HG03025 (cell line): ENCODE results near the gene ZKSCAN7.
"Not testable (repeated sequence)": the region's sequence is repeated elsewhere in the genome, so short reads cannot be mapped to it uniquely, and the experiment has no call there.

Experiments used
- ATAC-seq: cut with Tn5 transposase; IDR thresholded peaks from one replicate; pipeline ENCODE4 v1.9.1; 2021; ENCODE audit warnings: mild to moderate bottlenecking, moderate library complexity; ENCODE audit not compliant: unreplicated experiment, low FRiP score

Gene ZKSCAN7

DNA sequence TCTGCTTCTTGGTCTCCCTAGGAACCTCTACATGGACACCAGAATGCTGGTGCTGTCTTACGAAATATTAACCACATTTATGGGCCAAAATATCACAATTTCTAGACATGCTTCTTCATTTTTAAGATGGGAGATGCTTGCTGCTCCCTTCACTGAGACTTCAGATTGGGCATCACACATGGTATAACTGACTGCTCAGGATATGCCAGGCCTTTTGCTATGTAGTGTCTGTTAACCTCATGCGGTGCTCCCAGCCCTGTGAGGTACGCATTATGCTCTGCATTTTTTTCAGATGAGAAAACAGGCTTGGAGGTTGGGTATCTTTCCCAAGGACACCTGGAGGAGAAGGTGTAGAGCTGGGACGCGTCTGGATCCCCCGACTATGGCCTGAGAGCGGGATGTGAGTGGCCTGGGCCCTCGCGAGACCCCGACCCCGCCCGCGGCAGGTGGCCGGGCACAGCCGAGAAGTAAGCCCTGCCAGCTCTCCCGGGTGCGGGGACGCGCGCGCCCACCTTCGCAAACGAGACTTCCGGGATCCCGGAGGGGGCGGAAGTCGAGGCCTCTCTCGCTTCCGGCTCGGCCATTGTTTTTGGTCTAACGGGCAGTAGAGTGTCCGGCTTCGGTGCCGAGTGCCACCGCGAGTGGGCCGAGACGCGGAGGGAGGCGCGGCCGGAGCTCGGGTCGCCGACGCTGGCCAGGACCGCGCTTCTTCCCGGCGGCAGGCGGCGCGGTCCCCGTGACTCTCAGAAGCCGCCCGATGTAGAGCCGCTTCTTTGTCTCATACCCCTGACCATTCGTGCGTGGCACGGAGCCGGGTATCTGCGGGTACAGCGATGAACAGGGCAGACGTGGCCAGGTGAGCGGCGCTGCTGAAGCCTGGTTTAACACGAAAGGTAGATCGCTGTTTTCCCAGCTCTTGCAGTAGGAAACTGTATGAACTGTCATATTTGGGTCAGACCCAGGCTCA, at the start of gene ZKSCAN7:
ZKSCAN7 (plus strand) TSS at position 568 of the 967 bp plus-strand sequence. CDS start 1,855 bp downstream, outside the sequence.
- peak; percentile 77 for ATAC-seq

DNA sequence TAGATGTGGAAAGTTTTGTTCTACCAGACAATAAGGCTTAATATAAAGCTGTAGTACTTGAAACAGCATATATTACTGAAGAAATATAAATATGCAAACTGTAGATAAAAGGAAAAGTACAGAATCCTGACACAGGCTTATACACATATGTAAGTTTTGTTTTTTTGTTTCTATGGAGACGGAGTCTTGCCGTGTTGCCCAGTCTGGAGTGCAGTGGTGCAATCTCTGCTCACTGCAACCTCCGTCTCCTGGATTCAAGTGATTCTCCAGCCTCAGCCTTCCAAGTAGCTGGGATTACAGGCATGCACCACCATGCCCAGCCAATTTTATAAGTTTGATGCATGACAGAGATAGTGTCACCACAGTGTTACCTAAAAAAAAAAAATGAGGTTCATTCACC, 48.4 kb upstream of the ZKSCAN7 start:
- no peak for ATAC-seq

DNA sequence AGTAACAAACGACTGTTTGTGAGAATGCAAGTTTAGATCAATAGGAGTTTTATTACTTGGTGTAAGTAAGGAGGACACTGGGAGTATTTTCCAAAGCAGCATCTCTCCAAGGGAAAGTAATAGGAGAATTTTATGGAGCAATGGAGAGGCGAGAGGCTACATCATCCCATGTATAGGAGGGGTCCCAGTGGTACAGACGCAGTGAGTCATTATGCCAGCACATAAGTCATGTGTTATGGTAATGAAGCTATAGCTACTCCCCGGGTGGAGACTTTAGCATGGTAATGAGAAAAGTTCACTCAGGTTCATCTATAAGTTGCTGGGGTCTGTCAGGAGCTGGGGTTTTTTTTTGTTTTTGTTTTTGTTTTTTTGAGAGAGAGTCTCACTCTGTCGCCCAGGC, 48.0 kb upstream of the ZKSCAN7 start:
- ATAC-seq: no peak

DNA sequence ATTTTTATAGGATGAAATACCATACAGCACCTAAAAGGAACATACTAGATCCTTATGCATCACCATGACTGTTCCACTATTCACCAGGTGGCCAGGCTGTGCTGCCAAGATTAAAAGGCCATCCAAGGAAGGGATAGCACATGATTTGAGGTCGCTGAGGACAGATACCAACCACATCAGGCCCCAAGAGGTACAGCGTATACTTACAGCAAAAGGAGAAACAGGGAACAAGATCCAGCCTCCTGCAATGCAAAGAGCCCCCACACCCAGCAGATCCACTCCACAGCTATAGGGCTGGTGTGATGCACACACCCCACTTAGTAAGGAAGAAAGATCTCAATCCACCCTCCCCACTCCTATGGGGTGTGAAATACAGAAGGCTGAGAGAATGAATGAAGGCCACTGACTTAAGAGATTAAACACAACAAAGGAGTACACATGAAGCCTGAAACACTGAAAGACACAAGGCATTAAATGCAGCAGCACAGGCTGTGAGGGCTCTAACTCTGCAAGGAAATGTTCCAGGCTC, 45.5 kb upstream of the ZKSCAN7 start:
- ATAC-seq: no peak

DNA sequence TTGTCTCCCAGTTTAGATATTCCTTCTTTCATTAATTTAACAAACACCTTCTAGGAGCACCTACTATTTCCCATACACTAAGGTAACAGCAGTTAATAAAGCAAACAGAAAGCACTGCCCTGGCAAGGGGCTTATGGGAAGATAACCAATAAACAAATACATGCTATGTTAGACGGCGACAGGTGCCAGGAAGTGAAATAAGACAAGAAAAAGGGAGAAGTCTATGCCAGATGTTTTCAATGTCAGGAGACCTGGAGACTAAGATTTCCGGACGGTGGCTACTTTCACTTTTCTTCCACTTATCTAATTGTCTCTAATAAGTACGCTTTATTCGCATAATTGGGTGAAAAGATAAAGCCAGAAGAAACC, 45.0 kb upstream of the ZKSCAN7 start:
- ATAC-seq: peak; percentile 40

DNA sequence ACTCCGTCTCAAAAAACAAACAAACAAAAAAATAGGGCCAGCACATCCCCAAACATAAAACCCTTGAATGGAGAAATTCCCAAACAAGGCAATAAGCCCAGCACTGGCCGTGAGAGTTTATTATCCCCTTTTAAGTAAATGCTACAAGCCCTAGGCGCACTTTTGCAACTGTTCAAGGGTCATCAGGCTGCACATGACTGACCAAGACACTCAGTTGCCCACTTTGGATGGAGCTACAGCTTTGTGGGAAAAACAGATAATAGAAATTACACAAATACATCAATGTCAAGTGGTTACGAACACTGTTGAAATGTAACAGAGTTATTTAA, 43.8 kb upstream of the ZKSCAN7 start:
- no peak for ATAC-seq

DNA sequence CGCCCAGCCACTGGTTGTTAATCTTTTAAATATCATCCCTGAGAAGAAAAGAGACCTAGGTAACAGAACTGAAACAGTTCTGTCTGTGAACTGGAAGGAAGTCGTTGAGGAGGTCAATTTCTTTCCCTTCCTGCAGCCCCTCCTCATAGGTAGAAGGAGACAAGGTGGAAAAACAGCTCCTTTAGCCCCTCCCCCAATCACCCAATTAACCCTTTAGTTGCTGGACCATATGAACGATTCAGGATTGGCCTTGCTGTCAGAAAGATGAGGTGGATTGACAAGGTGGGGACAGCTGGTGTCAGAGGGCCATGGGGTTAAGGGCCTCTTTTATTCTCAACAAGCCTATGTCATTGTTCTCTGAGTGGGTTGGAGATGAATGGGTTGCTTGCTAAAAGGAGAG, 41.5 kb upstream of the ZKSCAN7 start:
- no peak for ATAC-seq

DNA sequence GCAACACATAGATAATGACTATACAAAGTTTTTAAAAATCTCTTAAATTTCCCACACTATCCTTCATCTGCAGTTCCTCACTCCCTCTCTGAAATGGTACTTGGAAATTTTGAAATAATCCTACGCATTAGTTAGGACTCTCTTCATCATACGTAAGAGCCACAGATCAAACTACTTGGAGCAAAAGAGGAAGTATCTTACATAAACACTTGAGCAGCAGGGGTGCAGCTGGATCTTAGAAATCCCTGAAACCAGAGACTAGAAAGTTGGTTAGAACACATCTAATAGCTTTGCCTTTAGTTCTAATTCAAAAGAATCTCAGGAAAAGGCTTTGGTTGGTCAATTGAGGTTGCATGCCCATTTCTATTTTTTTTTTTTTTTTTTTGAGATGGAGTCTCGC, 38.8 kb upstream of the ZKSCAN7 start:
- no peak for ATAC-seq

DNA sequence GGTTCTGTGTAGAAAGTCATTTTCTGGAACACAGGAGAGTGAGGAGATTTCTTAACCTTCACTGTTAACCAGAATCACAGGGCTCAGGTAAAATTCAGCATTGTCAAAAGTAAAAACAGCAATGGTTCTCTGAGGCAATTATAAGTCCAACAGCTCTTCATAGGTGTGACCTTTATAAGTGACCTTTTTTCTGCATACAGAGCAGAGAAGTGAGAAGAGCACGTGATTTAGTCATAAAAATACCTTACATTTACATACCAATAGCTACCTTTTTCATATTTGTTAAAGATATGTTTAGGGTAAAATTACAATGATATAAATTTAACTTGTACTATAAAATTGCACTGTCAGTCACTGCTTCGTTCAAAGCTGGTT, 36.2 kb upstream of the ZKSCAN7 start:
- no peak for ATAC-seq

DNA sequence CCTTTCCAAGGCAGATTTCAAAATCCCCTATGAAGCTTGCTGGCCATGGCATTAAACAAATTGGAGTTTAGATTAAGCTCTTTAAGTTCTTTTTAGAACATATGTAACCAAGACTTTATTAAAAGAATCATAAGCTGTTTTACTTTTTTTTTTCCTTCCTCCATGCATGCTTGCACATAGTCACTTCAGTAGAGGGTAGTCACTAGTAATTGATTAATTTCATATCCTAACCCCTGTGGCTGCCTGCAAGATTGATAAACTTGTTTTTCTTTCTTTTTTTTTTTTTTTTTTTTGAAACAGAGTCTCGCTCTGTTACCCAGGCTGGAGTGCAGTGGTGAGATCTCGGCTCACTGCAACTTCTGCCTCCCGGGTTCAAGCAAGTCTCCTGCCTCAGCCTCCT, 33.3 kb upstream of the ZKSCAN7 start:
- ATAC-seq: no peak

DNA sequence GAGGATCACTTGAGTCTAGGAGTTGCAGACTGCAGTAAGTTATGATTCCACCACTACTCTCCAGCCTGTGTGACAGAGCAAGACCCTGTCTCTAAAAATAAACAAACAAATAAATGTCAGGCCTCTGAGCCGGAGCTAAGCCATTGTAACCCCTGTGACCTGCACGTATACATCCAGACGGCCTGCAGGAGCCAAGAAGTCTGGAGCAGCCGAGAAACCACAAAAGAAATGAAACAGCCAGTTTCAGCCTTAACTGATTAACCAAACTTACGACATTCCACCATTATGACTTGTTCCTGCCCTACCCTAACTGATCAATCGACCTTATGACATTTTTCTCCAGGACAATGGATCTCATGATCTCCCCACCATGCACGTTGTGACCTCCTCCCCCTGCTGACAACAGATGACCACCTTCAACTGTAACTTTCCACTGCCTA, 32.5 kb upstream of the ZKSCAN7 start:
- no peak for ATAC-seq

DNA sequence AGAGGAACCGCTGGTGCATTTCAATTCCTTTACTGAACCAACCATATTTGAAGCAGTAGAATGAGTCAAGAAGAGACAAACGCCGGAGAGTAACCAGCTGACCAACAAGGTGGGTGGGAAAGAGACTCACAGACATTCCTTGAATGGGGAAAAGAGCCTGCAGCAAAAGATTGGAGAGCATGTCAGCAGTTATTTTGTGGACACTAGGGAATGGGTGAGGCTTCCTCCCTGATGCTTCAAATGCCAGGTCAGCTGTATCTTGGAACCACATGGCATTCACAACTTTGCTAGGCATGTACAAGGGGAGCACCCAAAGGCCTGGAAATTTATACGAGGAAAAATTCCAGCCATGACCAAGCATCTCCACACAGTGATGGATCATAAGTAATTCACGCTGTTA, 29.9 kb upstream of the ZKSCAN7 start:
- no peak for ATAC-seq

DNA sequence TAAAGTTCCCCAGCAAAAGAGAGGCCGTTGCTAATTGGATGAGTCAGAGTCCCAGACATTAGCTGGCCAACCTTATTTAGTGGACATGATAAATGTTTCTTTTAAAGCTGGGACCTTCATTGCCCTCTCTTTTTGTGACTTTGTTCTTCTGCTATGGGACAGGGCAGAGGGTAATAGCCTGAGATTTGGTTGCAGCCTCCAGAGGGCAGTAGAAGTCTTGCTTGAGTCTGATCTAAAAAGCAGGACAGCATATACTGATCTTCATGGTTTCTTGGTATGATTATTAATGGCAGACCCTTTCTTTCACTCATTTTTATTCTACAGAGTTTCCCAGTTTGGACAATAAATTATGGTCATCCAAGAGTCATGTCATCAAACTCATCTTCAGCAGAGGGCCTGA, 25.1 kb upstream of the ZKSCAN7 start:
- no peak for ATAC-seq

DNA sequence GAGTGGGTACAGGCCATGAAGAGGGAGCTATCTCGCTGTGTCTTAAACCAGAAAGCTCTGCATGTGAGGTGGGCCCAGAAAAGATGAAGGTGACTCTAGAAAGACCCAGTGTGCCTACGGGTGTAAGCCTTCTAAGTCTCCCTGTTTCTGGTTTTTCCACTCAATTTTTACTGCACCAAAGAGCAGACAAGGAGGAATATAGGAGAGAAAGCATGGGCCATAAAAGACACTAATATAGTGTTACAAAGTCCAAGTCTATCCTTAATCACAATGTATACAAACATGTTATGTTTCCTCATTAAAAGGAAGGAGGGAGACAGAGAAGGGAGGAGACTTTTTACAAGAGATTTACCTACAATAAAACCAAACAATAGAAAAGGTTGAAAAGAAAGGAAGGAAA, 24.1 kb upstream of the ZKSCAN7 start:
- no peak for ATAC-seq

DNA sequence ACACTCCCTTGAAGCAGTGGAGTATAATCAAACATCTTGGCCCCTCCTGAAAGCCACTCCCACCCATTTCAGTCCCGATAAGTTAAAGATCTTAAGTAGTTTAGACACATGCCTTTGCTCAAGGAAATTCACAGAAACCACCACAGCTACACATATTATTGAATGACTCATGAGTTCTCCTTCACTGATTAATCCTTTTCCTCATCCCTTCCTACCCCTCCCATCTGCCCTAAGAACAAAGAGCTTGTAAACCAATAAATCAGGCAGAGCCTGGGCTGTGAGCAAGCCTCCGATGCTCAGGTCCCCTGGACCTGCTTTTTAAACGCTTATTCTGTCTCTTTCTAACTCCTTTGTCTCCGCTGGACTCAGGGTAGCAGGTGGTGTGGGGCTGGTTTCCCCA, 20.3 kb upstream of the ZKSCAN7 start:
- ATAC-seq: not testable (repeated sequence)

DNA sequence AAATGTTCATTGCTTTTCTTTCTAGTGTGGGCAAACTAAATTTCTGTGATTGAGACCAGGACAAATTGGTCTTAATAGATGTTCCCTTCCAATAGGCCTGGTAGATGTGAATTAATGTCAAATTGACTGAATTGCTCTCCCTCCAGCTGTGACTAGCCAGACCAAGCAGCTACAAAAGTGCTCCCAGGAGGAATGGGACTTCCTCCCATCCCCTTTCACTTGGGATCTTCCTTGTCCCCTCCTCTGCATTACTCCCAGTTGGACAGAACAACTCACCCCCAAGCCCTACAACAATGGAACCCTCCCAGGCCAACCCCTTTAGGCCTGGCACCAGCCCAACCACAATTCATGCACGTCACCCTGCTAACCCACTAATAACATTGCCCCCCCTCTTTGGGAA, 19.6 kb upstream of the ZKSCAN7 start:
- ATAC-seq: no peak

DNA sequence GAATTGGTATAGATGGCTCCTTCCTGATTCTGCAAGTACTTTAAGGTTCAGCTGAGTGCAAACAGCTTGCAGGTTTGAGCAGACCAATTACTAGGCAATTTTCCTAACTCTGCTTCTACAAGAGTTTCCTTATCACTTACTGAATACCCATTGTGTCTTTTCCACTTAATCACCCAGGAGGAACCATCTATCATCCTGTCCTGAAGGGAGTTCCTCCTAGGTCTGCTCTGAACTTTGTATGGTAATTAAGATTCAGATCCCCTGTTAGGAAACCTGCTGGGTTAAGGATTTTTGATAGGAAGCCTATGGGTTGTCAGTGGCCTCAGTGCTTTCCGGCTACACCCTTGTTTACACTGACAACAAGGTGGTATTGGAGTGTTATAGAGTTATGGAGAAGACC, 10.2 kb upstream of the ZKSCAN7 start:
- ATAC-seq: not testable (repeated sequence)

DNA sequence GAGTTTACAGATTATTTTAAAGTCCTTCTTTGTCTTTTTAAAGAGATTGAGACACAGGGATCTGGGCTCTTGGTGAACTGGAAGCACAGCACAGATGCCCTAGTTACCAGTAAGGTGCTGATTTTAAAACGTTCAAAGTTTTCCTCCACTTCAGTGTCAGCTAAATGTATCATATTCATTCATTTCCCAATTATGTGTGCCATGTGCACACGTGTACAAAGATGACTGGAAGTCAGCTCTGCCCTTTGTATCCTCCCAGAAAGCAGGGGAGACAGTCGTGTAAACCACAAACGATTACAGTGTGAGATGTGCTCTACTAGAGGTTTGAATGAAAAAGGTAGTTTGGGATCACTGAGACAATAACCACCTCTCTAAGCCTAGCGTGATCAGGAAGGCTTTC, 730 bp downstream of the ZKSCAN7 start:
- ATAC-seq: no peak

DNA sequence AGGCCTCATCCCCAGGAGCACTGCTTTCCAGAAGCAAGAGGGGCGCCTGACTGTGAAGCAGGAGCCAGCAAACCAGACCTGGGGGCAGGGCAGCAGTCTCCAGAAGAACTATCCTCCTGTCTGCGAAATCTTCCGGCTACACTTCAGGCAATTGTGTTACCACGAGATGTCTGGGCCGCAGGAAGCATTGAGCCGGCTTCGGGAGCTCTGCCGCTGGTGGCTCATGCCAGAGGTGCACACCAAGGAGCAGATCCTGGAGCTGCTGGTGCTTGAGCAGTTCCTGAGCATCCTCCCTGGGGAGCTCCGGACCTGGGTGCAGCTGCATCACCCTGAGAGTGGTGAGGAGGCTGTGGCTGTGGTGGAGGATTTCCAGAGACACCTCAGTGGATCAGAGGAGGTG, 2.1 kb downstream of the ZKSCAN7 start:
- ATAC-seq: no peak

DNA sequence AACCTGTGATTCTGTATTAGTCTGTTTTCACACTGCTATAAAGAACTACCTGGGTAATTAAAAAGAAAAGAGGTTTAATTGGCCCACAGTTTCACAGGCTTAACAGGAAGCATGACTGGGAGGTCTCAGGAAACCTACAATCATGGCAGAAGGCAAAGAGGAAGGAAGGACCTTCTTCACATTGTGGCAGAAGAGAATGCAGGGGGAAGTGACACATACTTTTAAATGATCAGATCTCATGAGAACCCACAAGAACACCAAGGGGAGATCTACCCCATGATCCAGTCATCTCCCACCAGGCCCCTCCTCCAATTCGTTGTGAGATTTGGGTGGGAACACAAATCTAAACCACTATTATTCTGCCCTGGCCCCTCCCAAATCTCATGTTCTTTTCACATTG, 6.1 kb downstream of the ZKSCAN7 start:
- no peak for ATAC-seq

DNA sequence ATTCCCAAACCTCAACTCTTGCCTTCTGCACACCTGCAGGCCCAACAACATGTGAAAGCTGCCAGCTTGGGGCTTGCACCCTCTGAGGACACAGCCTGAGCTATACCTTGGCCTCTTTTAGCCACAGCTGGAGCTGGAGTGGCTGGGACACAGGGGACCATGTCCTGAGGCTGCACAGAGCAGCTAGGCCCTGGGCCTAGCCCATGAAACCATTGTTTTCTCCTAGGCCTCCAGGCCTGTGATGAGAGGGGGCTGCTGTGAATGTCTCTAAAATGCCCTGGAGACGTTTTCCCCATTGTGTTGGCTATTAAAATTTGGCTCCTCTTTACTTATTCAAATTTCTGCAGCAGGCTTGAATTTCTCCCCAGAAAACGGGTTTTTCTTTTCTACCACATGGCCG, 7.2 kb downstream of the ZKSCAN7 start:
- no peak for ATAC-seq

DNA sequence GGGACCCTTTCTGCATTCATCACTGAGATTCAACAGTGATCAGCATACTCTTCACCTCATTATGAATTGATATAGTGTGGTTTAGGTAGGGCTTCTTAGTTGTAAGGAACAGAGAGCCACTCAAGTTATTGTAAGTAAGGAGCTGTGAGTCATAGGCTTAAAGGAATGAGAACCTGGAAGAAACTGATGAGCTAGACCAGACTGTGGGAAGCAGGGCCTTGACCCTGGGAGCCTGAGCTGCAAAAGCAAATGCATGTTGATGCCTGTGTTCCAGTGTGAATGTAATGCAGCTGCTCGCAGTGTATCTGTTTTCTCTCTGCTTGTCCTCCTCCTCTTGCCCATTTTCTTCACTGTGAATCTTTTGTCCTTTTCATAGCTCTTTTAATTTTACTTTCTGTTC, 13.6 kb downstream of the ZKSCAN7 start:
- ATAC-seq: no peak
